T-helper 2 cell treated with Interferon-gamma antibody and Interleukin-4, amounts not matched to agents 100 ng/mL and 5 ng/mL, for 36 hours (primary cell): Measurements from ENCODE around the gene LRRC17. TPM values are rescaled to one million over a fixed set of nuclear protein-coding genes. Genes with fewer than 3 reads are reported as not detected.
"Not testable (repeated sequence)": the region's sequence is repeated elsewhere in the genome, so short reads cannot be mapped to it uniquely, and the experiment has no call there.

Source experiments
- intact Hi-C: fragments of 100-400 bp; cut with micrococcal nuclease; formaldehyde crosslinking; loops from one replicate; pipeline ENCODE4 v1.15.1; 2023
- total RNA-seq: library from RNA; stranded (reverse); gene quantifications from 2 replicates; pipeline ENCODE4 v1.2.3, GENCODE V29; 2022

The LRRC17 gene
- total RNA-seq, 1 donor from 2014 or later, result 0.16 TPM

- intact Hi-C loops, result no loop called here
Measured at GRCh38 chr7:102897211-102897631, 15.6 kb upstream of the LRRC17 start.

GRCh38 chr7:102897856-102898531, 14.8 kb upstream of the LRRC17 start:
- intact Hi-C loops, result no loop called here

- intact Hi-C loops, result no loop called here
Measured at GRCh38 chr7:102898532-102898859, 14.3 kb upstream of the LRRC17 start.

- intact Hi-C loops, result not testable (repeated sequence)
Measured at GRCh38 chr7:102902052-102902451, 10.7 kb upstream of the LRRC17 start.

GRCh38 chr7:102903576-102903975, 9.2 kb upstream of the LRRC17 start:
- intact Hi-C loops, result not testable (repeated sequence)

GRCh38 chr7:102908676-102909075, 4.1 kb upstream of the LRRC17 start:
- intact Hi-C loops, result no loop called here

- intact Hi-C loops, result no loop called here
Measured at GRCh38 chr7:102913826-102914225, 1.0 kb downstream of the LRRC17 start.

GRCh38 chr7:102914585-102914984, 1.8 kb downstream of the LRRC17 start:
- intact Hi-C loops, result no loop called here

- intact Hi-C loops, result no loop called here
Measured at GRCh38 chr7:102916426-102916825, 3.6 kb downstream of the LRRC17 start.

- intact Hi-C loops, result no loop called here
Measured at GRCh38 chr7:102916881-102917280, 4.1 kb downstream of the LRRC17 start.

- intact Hi-C loops, result no loop called here
Measured at GRCh38 chr7:102917436-102918353, 4.9 kb downstream of the LRRC17 start.

- intact Hi-C loops, result no loop called here
Measured at GRCh38 chr7:102918845-102919244, 6.0 kb downstream of the LRRC17 start.

GRCh38 chr7:102925976-102926782, 13.4 kb downstream of the LRRC17 start:
- intact Hi-C loops, result no loop called here

- intact Hi-C loops, result no loop called here
Measured at GRCh38 chr7:102926783-102927140, 14.0 kb downstream of the LRRC17 start.

GRCh38 chr7:102927312-102927933, 14.6 kb downstream of the LRRC17 start:
- intact Hi-C loops, result no loop called here

- intact Hi-C loops, result no loop called here
Measured at GRCh38 chr7:102931757-102932156, 19.0 kb downstream of the LRRC17 start.

GRCh38 chr7:102933763-102934162, 21.0 kb downstream of the LRRC17 start:
- intact Hi-C loops, result no loop called here

- intact Hi-C loops, result no loop called here
Measured at GRCh38 chr7:102934239-102934638, 21.4 kb downstream of the LRRC17 start.

GRCh38 chr7:102934701-102935100, 21.9 kb downstream of the LRRC17 start:
- intact Hi-C loops, result no loop called here

- intact Hi-C loops, result no loop called here
Measured at GRCh38 chr7:102935450-102936115, 22.8 kb downstream of the LRRC17 start.

- intact Hi-C loops, result no loop called here
Measured at GRCh38 chr7:102938679-102939078, 25.9 kb downstream of the LRRC17 start.
